ENCODE data around the gene NT5DC1.
A peak's percentile ranks its signal among the peaks of the same experiment; 100 is the strongest.

Gene NT5DC1

GRCh38 chr6:116286773-116287358 is 186.2 kb downstream of the NT5DC1 start:
- TF ChIP-seq, protein P1, sequence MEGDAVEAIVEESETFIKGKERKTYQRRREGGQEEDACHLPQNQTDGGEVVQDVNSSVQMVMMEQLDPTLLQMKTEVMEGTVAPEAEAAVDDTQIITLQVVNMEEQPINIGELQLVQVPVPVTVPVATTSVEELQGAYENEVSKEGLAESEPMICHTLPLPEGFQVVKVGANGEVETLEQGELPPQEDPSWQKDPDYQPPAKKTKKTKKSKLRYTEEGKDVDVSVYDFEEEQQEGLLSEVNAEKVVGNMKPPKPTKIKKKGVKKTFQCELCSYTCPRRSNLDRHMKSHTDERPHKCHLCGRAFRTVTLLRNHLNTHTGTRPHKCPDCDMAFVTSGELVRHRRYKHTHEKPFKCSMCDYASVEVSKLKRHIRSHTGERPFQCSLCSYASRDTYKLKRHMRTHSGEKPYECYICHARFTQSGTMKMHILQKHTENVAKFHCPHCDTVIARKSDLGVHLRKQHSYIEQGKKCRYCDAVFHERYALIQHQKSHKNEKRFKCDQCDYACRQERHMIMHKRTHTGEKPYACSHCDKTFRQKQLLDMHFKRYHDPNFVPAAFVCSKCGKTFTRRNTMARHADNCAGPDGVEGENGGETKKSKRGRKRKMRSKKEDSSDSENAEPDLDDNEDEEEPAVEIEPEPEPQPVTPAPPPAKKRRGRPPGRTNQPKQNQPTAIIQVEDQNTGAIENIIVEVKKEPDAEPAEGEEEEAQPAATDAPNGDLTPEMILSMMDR (IDR thresholded peaks at IDR 0.05; ENCODE audit: low read depth, low read length): no peak
- DNase-seq (ENCODE audit: extremely low read depth, low read depth): no peak

DNA sequence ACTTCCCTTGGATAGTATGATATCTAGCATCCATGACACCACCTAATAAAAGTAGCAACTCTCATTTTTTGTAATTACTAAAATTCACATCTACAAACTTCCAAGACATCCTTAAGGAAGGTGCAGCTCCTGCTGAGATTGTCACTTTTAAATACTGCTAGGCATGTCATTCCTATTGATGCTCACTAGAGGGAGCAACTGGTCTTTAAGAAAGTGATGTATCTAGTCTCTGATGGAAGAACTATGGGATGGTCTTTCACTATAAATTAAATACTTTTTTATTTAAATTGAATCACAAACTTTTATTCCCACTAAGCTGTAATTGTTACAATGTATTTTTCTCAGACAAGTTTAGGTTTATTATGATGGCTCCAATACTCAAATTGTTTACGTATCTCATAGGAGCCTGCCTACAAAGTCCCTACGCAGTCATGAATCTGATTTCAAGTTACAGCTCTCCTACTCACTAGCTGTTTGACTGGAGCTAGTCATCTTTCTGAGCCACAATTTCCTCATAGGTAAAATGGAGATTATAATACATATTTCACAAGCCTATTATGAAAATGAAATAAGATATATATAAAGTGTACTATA is 187.1 kb downstream of the NT5DC1 start:
- no peak for DNase-seq (ENCODE audit: extremely low read depth, low read depth)
- TF ChIP-seq, protein P1 (IDR thresholded peaks at IDR 0.05; ENCODE audit: low read depth, low read length): peak; percentile 80

DNA sequence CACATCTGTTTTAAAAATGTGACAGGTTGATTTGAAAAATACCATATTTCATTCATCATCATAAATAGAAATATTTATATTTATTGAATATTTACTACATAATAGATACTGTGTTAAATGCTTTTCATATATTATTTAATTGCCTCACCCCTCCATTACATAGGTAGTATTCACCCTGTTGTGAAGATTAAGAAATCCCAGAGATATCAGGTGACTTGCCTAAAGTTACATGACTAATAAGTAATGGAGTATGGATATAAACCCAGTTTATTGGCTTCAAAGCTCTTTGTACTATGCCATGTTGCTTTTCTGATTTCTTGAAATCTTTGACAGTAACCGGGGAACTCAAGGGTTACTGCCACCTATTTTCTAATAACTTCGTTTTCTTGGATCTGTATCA is 189.2 kb downstream of the NT5DC1 start:
- TF ChIP-seq, protein P1 (IDR thresholded peaks at IDR 0.05; ENCODE audit: low read depth, low read length): no peak

DNA sequence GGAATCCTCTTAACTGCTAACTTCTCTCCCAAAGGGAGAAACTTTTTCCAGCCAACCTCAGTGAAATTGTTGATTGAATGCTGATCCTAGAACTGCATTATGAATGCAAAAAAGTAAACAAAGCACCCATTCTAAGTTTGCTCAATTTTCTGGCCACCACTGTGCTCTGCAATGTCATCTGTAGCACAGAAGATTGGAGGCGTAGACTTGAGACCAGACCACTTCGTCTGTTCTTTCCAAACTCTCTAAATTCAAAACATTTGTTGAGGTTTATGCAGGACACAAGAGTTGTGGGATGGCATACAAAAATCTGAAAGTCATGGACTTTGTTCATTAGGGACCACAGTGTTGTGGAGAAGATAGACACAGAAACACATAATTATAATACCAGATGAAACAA is 190.1 kb downstream of the NT5DC1 start:
- TF ChIP-seq, protein P1 (IDR thresholded peaks at IDR 0.05; ENCODE audit: low read depth, low read length): no peak
- DNase-seq (ENCODE audit: extremely low read depth, low read depth): no peak

More for the DNA sequence above, 189.2 kb downstream of the NT5DC1 start:
- no peak for DNase-seq (ENCODE audit: extremely low read depth, low read depth)

GRCh38 chr6:116291701-116292396 is 191.2 kb downstream of the NT5DC1 start:
- TF ChIP-seq, protein P1 (IDR thresholded peaks at IDR 0.05; ENCODE audit: low read depth, low read length): no peak

DNA sequence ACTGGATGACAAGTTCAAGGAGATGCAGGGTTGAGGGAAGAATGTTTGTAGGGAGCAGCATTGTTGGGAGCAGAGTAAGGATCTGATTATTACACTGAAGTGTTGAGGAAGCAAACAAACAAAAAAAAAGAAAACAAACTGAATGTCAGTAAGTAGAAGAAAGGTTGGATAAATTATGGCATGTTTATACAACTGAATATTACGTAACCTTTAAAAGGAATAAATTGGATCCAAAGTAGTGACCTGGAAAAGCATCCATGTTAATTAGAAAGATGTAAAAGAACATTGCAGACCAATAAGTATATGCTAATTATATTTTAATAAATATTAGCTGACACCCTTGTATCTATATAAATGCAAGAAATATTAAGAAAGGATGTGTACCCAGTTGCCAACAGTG is 191.9 kb downstream of the NT5DC1 start:
- TF ChIP-seq, protein P1 (IDR thresholded peaks at IDR 0.05; ENCODE audit: low read depth, low read length): no peak
- no peak for DNase-seq (ENCODE audit: extremely low read depth, low read depth)

More at GRCh38 chr6:116291701-116292396, 191.2 kb downstream of the NT5DC1 start:
- no peak for DNase-seq (ENCODE audit: extremely low read depth, low read depth)

GRCh38 chr6:116298273-116298672 is 197.6 kb downstream of the NT5DC1 start:
- no peak for DNase-seq (ENCODE audit: extremely low read depth, low read depth)
- TF ChIP-seq, protein P1 (IDR thresholded peaks at IDR 0.05; ENCODE audit: low read depth, low read length): no peak

Data from AG09319 (cell line).